ENCODE results near the gene NCAPG2.

The NCAPG2 gene

GRCh38 chr7:158589653-158590052, 115.0 kb downstream of the NCAPG2 start:
- no peak for TF ChIP-seq CTCF (conservative IDR thresholded peaks at IDR 0.05; ENCODE audit: low read depth, low read length)
- DNase-seq (ENCODE audit: low read depth), result no peak
- H3K4me3 ChIP-seq (ENCODE audit: low read length), result no peak overlapping the region

GRCh38 chr7:158588878-158589442, 115.6 kb downstream of the NCAPG2 start:
- no peak overlapping the region for H3K4me3 ChIP-seq (ENCODE audit: low read length)
- TF ChIP-seq CTCF (conservative IDR thresholded peaks at IDR 0.05; ENCODE audit: low read depth, low read length), result no peak

GRCh38 chr7:158588085-158588877, 116.3 kb downstream of the NCAPG2 start:
- no peak for DNase-seq (ENCODE audit: low read depth)
- no peak for TF ChIP-seq CTCF (conservative IDR thresholded peaks at IDR 0.05; ENCODE audit: low read depth, low read length)
- H3K4me3 ChIP-seq (ENCODE audit: low read length), result peak overlapping the region; percentile 12

More at GRCh38 chr7:158588878-158589442, 115.6 kb downstream of the NCAPG2 start:
- DNase-seq (ENCODE audit: low read depth), result no peak

DNA sequence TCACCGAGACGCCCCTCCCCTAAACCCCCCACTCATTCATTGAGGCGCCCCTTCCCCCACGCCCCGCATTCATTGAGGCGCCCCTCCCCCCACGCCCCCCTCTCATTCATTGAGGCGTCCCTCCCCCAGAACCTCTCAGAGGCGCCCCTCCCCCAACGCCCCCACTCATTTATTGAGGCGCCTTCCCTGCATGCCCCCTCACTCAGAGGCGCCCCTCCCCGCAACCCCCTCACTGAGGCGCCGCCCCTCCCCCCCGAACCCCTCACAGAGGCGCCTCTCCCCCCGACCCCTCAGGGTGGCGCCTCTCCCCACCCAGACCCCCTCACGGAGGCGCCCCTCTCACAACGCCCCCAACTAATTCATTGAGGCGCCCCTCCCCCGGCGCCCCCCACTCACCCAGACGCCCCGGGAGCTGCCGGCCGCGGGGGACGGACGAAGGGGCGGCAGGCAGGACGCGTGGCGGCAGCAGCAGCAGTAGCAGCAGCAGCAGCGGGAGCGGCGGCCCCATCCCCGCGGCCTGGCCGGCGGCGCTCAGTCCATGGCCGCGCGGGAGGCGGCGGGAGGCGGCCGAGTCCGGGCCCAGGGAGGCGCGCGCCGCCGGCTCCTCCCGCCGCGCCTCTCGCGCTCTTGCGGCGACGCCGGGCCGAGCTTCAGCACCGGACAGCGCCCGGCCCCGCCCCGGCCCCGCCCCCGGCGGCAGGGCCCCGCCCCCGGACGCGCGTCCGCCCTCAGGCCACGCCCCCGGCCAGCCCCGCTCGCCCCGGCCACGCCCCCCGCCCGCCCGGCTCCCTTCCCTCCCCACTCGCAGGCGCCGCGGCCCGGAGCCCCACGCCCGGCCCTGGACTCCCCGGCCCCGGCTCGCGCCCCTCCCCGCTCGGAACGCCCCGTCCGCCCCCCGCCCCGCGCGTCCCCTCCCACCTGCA, 117.2 kb downstream of the NCAPG2 start, which contains the start of gene PTPRN2:
Gene PTPRN2, minus strand, starts transcription at position 662 of the 923 bp plus-strand sequence.
- H3K4me3 ChIP-seq (ENCODE audit: low read length), result peak within 1 kb of the TSS; percentile 17
- TF ChIP-seq CTCF (conservative IDR thresholded peaks at IDR 0.05; ENCODE audit: low read depth, low read length), result no peak
- DNase-seq (ENCODE audit: low read depth), result no peak

- no peak overlapping the region for H3K4me3 ChIP-seq (ENCODE audit: low read length)
- DNase-seq (ENCODE audit: low read depth), result no peak
- TF ChIP-seq CTCF (conservative IDR thresholded peaks at IDR 0.05; ENCODE audit: low read depth, low read length), result no peak
These were observed 118.0 kb downstream of the NCAPG2 start for GRCh38 chr7:158586499-158587161.

- no peak for DNase-seq (ENCODE audit: low read depth)
- H3K4me3 ChIP-seq (ENCODE audit: low read length), result no peak overlapping the region
- no peak for TF ChIP-seq CTCF (conservative IDR thresholded peaks at IDR 0.05; ENCODE audit: low read depth, low read length)
These were observed 118.7 kb downstream of the NCAPG2 start for GRCh38 chr7:158585721-158586498.

Measured in retinal pigment epithelial cell (primary cell).